GM21528 (cell line): ENCODE results near the gene SENP6.
"Not testable (repeated sequence)": the region's sequence is repeated elsewhere in the genome, so short reads cannot be mapped to it uniquely, and the experiment has no call there.

Experiments
- ATAC-seq: cut with Tn5 transposase; IDR thresholded peaks from one replicate; pipeline ENCODE4 v1.9.1; 2021; ENCODE audit warnings: mild to moderate bottlenecking, moderate library complexity; ENCODE audit not compliant: unreplicated experiment, low FRiP score

Gene SENP6

DNA sequence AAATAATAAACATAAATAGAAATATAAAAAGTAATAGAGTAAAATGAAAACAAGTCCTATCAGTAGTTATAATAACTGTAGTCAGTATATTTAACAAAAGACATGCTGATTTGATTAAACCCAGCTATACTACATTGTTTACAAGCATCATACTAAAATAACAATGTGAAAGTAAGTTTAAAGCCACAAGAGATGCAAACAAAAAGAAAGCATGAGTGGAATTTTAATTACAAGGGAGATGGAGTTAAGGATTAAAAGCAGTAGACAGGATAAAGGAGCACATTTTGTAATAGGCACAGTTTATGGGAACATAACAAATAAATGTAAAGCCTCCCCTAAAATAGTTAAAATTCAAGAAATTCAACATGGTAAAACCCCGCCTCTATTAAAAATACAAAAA, 41.5 kb downstream of the SENP6 start:
- ATAC-seq = no peak

DNA sequence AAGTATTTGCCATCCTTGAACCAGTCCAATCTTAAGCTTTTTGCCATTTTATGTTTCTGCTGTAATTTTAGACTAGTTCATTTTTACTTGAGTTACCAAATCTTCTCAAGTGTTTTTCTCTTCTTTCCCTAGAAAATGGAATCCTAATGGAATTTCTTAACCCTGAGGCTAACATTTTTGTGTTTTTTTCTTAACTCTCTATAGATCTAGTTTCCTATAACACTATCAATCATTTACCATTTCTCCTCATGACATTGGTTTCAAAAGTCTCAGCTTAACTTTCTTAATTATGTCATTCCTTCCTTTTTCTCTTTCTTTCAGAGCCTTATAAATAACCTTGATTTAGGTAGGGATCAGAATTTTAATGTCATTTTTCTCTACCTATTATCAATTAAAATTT, 54.8 kb downstream of the SENP6 start:
- no peak for ATAC-seq

DNA sequence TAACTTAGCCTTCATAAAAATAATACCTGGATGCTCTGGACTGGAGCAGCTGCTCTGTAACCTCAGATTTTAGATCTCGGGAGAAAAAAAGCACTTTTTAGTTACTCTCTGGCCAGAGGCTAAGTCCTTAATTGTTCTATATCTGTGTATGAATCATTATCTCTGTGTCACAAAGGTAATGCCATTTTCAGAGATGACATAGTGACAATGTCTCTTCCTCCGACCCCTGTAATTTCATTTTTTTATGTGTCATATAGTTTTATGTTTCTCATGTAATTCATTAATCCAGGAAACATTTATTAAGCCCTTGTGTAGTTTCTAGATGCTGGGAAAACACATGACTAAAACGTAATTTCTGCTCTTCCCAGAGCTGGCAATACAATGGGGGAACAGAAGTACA, 55.6 kb downstream of the SENP6 start:
- no peak for ATAC-seq

DNA sequence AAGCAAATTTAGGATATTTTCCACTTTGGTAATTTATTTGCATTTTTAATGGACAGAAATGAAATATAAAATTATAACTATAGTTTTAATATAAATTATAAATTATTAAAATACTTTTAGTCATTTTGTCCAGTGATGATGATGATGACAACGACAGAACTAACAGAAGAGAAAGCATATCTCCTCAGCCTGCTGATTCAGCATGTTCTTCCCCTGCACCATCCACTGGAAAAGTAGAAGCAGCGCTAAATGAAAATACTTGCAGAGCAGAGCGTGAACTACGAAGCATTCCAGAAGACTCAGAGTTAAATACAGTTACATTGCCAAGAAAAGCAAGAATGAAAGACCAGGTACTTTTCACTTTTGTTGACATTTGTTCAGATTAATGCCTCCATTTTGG, 64.9 kb downstream of the SENP6 start:
- ATAC-seq = no peak

DNA sequence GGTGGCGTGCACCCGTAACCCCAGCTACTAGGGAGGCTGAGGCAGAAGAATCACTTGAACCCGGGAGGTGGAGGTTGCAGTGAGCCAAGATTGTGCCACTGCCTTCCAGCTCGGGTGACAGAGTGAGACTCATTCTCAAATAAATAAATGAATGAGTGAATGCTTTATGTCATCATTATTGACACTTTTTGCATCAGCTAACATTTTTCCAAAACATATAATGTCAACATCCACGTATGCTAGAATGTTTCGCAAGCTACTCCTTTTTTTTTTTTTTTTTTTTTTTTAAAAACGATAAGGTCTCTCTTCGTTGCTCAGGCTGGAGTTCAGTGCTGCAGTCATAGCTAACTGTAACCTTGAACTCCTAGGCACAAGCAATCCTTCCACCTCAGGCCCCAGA, 72.2 kb downstream of the SENP6 start:
- ATAC-seq = no peak

DNA sequence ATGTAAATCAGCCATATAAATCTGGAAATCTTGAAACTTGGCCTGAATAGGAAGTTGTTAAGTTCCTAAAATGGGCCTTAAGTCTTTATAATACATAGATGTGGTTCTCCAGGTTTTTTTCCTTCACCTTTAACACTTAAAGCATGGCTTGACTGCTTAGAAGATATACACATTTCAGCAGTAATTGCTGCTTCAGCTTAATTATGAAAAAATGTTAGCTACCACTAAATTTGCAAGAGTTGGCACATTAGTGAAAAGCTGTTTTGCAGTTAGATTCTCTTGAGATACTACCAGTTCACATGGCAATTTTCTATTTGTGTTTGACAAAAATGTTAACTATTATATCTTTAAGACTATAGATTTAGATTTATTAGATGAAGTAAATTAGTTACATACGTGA, 74.7 kb downstream of the SENP6 start:
- no peak for ATAC-seq

DNA sequence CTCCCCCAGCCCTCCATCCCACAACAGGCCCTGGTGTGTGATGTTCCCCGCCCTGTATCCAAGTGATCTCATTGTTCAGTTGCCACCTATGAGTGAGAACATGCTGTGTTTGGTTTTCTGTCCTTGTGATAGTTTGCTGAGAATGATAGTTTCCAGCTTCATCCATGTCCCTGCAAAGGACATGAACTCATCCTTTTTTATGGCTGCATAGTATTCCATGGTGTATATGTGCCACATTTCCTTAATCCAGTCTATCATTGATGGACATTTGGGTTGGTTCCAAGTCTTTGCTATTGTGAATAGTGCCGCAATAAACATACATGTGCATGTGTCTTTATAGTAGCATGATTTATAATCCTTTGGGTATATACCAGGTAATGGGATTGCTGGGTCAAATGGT, 80.9 kb downstream of the SENP6 start:
- ATAC-seq = not testable (repeated sequence)

DNA sequence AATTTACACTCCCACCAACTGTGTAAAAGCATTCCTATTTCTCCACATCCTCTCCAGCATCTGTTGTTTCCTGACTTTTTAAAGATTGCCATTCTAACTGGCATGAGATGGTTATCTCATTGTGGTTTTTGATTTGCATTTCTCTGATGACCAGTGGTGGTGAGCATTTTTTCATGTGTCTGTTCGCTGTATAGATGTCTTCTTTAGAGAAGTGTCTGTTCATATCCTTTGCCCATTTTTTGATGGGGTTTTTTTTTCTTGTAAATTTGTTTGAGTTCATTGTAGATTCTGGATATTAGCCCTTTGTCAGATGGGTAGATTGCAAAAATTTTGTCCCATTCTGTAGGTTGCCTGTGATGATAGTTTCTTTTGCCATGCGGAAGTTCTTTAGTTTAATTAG, 81.3 kb downstream of the SENP6 start:
- ATAC-seq = not testable (repeated sequence)

DNA sequence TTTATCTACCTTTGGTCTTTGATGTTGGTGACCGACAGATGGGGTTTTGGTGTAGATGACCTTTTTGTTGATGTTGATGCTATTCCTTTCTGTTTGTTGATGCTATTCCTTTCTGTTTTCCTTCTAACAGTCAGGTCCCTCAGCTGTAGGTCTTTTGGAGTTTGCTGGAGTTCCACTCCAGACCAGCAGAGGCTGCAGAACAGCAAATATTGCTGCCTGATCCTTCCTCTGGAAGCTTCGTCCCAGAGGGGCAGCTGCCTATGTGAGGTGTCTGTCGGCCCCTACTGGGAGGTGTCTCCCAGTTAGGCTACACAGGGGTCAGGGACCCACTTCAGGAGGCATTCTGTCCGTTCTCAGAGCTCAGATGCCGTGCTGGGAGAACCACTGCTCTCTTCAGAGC, 85.9 kb downstream of the SENP6 start:
- ATAC-seq = not testable (repeated sequence)

DNA sequence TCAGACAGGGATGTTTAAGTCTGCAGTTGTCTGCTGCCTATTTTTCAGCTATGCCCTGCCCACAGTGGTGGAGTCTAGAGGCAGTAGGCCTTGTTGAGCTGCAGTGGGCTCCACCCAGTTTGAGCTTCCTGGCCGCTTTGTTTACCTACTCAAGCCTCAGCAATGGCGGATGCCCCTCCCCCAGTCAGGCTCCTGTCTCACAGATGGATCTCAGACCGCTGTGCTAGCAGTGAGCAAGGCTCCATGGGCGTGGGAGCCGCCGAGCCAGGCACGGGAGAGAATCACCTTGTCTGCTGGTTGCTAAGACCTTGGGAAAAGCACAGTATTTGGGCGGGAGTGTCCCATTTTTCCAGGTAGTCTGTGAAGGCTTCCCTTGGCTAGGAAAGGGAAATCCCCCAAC, 86.3 kb downstream of the SENP6 start:
- ATAC-seq = not testable (repeated sequence)

DNA sequence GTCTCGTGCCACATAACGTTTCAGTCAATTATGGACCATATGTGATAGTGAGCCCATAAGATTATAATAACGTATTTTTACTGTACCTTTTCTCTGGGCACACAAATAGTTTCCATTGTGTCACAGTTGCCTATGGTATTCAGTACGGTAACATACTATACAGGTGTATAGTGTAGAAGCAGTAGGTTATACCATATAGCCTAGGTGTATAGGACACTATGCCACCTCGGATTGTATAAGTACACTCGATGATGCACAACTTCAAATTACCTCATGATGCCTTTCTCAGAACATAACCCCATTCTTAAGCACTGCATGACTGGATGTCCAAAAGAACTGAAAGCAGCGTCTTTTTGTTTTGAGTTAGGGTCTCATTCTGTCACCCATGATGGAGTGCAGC, 87.9 kb downstream of the SENP6 start:
- ATAC-seq = no peak

DNA sequence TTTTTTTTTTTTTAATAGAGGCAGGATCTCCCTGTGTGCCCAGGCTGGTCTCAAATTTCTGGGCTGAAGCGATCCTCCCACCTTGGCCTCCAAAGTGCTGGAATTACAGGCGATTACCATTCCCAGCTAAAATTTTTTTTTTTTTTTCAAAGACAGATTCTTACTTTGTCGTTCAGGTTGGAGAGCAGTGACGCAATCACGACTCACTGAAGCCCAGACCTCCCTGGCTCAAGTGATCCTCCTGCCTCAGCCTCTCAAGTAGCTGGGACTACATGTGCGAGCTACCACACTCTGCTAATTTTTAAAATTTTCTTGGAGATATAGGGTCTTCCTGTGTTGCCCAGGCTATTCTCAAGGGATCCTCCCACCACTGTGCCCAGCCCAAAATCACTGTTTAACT, 89.3 kb downstream of the SENP6 start:
- ATAC-seq = no peak

DNA sequence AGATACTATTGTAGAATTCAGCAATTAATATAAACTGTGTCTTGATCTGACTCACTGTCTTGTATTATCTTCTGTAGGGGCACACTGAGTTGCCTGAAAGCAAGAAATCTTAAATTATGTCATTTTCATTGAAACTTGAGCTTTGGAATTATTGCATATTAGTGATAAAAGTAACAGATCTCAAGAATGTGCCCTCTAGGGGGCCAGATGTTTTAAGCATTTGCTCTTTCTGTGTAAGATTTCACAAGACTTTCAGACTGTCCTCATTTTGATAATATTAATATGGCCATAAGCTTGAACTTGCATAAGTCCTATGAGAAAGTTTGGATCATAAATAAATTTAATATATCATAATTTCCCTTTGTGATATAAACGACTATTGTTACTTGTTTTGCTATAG, 91.9 kb downstream of the SENP6 start:
- ATAC-seq = no peak

DNA sequence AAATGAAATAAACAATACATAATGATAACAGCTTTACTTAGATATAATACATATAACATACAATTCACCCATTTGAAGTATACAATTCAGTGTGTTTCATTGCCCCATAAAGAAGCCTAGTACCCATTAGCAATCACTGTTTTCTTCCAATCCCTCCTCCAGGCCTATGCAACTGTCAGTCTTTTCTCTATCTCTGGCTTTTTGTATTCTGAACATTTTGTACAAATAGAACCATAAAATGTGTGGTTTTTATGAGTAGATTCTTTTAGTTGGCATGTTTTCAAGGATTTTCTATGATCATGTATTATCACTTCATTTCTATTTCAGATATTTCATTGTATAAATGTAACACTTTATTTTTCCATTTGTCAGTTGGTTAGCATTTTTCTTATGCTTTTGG, 92.7 kb downstream of the SENP6 start:
- ATAC-seq = no peak

DNA sequence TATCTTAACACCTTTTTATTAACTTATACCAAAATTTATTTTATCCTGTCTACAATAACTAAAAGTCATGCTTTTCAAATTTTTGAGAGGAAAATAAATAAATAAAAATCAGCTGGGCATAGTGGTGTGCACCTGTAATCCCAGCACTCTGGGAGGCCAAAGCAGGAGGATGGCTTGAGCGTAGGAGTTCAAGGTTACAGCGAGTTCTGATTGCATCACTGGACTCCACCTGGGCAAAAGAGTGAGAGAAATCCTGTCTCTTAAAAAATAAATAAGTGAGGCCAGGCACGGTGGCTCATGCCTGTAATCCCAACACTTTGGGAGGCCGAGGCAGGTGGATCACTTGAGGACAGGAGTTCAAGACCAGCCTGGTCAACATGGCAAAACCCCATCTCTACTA, 106.7 kb downstream of the SENP6 start:
- not testable (repeated sequence) for ATAC-seq

DNA sequence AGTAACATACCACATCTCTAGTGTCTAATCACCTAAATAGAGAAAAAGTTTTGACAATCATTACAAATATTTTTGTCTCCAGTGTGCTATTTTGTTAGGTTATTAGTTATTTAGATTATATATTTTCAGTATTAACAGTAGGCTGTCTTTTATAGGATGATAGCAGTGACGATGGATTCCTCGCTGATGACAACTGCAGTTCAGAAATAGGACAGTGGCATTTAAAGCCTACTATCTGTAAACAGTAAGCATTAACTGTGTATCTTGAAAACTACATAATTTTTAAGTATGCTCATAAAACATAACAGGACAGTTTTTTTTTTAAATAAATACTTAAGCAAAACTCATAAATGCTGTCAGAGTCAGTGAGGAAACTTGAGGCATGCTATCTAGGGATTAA, 109.5 kb downstream of the SENP6 start:
- ATAC-seq = no peak

DNA sequence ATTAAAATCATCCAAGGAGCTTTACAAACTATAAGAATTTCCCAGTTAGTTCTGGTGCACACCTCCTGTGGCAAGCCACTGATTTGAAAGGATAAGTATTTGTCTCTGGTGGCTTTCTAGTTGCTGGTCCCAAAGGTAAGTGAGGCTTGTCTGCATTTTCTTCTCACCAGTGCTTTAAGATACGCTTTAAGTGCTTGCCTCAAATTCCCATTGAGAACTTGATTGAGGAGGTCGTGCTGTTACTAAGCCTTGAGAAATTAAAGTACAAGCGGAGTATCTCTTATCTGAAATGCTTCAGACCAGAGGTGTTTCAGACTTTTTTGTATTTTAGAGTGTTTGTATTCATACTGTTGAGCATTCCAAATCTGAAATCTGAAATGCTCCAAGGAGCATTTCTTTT, 117.5 kb downstream of the SENP6 start:
- no peak for ATAC-seq

DNA sequence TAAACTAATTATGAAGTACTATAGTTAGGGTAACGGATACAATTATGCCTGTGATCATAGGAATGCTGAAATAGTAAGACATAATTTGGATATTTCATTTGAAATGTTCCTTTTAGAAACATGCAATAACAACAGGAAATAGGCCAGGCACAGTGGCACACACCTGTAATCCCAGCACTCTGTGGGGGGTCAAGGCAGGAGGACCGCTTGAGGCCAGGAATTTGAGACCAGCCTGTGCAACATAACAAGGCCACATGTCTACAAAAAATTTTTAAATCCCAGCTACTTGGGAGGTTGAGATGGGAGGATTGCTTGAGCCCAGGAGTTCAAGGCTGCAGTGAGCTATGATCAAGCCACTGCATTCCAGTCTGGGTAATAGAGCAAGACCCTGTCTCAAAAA, 121.7 kb downstream of the SENP6 start:
- ATAC-seq = no peak

DNA sequence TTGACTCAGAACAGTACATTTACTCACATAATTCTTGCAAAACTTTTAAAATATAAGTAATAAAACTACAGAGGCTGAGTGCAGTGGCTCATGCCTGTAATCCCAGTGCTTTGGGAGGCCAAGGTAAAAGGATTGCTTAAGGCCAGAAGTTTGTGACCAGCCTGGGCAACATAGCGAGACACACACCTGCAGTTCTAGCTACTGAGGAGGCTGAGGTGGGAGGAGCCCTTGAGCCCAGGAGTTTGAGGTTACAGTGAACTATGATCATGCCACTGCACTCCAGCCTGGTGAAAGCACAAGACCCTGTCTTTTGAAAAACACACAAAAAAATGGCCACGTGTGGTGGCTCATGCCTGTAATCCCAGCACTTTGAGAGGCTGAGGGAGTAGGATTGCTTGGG, 125.5 kb downstream of the SENP6 start:
- no peak for ATAC-seq

DNA sequence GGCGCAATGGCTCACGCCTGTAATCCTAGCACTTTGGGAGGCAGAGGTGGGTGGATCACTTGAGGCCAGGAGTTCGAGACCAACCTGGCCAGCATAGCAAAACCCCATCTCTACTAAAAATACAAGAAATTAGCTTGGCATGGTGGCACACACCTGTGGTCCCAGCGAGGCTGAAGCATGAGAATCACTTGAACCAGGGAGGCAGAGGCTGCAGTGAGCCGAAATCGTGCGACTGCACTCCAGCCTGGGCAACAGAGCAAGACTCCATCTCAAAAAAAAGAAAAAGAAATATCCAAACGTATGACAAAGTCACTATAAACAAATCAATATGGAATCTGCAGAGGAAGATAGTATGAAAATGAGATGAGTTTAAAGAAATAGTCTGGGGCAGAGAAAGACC, 129.3 kb downstream of the SENP6 start:
- ATAC-seq = not testable (repeated sequence)

DNA sequence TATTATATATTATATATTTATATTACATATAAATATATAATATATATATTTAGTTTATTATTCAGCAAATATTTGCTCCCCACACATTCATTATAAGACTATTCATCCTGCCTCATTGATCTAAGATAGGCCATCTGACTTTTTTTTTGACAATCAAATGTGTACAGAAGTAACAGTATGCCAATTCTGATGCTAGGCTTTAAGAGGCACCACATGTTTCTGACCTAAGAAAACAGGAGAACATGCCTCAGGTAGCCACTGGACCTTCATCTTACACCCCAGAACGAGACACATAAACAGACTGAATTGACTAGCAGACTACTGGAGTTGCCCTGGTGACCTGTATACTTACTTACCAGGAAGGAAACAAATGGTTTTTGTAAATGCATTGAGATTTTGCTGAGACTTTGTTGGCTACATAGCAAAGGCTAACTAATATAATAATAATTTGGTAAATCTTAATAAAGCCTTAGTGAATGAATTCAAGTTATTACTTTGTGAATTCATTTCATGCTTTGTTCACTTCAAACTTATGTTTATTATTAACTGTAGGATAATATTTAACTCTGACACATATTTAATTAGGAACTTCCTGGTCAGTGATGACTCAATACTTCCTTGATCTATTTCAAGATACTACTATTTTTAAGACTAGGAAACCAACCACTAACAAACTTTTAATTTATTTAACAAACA, 134.0 kb downstream of the SENP6 start:
- ATAC-seq = peak; percentile 78

DNA sequence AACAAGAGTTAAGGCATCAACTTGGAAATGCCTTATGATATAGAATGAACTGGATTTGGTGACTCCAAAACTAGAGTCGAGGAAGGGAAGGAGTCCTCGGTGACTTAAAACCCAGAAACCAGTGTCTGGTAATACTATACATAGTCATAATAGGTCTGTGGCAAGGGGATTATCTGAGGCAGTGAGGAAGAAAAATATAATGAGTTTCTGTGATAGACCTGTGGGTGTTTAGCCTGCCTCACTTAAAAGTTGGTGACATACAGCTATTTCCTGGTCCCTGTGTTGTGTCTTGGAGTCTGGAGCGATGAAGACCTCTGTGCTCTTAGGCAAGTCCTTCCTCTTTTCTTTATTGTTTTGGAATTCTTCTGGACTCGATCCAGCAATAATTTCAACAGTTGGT, 142.3 kb downstream of the SENP6 start:
- no peak for ATAC-seq

DNA sequence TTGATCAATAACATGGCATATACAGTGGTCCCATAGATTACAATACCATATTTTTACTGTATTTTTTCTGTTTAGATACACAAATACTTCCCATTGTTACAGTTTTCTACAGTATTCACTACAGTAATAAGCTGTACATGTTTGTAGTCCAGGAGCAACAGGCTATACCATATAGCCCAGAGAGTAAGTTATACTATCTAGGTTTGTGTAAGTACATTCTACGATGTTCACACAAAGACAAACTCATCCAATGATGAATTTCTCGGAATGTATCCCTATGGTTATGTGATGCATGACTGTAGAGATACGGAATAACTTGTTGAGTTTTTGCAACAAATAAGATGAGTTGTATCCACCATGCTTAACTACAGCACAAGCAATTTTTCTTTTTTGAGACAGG, 143.7 kb downstream of the SENP6 start:
- ATAC-seq = no peak
